CD4-positive, alpha-beta T cell treated with Interleukin-4 for 1 hour (primary cell): ENCODE results near the gene MUC4.
"Not testable (repeated sequence)": the region's sequence is repeated elsewhere in the genome, so short reads cannot be mapped to it uniquely, and the experiment has no call there.

Experiments used
- DNase-seq, 2 donors: peaks; one replicate each; pipeline ENCODE4 v3.0.0-alpha.2; 2020 to 2022

MUC4 gene

DNA sequence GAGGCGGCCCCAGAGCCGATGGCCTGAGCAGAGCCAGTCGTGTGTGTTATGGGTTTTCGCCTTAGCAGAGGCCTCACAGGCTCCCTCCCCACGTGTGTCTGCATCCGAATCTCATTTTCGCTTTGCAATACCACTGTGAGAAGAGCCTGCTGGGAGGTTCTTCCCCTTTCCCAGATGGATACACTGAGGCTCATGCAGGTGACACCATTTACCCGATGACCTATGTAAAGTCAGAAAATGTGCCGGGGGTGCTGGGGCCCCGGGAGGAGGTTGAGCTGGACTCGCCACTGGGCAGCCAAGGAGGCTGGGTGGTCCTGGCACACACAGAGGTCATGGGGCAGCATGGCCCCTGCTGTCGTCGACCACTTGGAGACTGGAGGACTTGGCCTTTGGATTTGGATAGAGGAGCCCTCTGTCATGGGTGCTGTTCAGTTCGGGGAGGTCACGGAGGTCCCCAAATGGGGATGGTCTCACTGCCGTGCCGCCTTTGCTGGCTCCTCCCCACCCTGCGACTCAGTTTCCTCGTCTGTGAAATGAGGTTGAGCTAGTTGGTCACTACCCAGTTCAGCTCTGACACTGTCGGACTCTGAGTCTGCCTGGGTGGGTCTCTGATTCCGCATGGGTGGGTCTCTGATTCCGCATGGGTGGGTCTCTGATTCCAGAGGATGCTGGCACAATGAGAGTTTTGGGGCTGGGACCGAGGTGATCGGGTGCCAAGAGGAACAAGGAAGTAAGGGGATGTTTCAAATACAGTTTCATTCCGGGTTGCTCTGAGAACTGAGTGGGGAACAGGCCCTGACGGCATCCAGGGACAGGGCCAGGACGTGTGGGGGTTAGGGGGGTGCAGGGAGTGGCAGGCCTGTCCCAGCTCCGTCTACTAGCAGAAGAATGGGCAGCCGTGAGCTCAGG lies 23.2 kb upstream of the MUC4 start:
- DNase-seq = no peak

DNA sequence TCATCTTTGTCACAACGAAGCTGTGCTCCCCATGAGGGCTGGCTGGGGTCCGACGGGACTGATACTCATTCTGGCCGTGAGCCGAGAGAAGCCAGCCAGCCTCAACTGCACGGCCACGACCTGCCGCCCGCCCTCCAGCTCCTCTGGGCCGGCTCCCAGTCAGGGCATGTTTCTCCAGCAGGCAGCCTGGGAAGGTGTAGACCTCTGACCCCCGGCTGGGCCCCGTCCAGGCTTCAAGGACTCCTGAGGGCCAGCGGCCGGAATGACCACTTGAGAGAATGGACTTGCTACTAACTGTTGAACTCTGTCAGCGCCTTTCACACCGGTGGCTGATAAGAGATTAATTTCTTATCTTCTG lies 18.1 kb upstream of the MUC4 start:
- no peak for DNase-seq

DNA sequence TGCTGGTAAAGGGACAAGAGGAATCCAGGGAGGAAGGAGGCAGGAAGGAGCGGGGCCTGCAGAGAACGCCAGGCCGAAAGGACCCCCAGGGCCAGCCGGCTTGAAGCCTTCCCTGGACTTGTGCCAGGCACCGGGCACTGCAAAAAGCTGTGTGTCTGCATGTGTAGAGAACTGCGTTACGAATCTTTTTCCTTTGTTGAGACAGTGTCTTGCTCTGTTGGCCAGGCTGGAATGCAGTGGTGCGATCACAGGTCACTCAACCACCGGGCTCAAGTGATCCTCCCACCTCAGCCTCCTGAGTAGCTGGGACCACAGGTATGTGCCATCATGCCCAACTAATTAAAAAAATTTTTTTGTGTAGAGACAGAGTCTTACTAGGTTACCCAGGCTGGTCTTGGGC lies 17.0 kb upstream of the MUC4 start:
- DNase-seq = no peak

DNA sequence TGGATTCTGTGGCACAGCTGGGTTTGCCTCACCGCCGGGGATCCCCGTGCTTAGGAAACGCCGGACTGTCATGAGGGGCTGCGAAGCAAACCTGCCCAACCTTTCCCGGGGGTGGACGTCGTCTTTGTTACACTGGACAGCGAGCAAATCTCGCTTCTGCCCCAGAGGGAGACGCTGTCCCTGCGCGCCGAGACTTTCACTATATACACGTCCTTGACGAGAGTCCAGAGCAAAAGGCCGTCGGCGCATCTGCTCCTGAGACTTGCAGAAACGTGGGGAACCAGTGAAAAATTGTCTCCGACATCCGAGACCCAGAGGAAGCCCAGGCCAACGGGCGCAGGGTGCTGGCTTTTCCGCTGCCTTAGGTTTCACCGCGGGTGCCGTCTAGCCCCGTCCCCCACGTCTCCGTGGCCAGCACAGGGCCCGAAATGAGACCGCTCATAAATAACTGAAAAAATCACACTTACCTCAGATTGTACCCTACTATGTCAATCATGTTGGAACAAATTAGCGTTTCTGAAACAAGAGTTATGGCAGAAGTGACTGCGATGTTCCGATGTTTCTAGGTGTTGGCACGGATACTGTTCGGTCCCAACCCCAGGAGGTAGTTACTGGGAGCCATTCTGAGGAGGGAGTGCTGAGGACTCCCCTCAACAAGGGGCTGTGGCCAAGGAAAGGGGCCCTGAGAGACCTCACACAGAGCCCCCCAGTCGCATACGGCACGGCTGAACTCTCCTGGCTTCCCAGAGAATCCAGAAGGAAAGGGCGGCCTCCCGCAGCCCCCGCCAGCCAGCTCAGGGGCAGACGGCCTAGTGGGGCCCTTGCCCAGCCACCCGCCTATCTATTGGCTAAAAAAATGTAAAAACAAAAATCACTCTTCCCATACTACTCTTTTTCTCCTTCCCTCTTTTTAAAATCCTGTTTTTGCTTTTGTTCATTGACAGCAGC lies 14.4 kb upstream of the MUC4 start:
- DNase-seq = no peak

DNA sequence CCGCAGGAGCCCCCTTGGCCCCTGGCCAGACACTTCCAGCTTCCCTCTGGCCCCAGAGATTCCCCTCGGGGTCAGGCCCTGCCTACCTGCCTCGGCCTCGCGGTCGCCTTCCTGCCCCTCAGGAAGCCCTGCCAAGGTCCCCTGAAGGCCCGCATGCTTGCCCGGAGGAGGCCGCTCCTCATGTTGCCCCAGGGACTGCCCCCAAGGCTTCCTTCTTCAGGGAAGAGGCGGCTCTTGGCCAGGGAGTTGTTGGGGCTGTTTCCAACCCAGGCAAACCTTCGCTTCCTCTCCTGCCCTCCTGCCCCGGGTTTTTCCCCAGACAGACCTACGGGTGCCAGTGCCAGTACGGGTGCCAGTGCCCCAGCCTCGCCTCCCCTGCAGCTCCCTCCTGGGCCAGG lies 13.5 kb upstream of the MUC4 start:
- DNase-seq = no peak

DNA sequence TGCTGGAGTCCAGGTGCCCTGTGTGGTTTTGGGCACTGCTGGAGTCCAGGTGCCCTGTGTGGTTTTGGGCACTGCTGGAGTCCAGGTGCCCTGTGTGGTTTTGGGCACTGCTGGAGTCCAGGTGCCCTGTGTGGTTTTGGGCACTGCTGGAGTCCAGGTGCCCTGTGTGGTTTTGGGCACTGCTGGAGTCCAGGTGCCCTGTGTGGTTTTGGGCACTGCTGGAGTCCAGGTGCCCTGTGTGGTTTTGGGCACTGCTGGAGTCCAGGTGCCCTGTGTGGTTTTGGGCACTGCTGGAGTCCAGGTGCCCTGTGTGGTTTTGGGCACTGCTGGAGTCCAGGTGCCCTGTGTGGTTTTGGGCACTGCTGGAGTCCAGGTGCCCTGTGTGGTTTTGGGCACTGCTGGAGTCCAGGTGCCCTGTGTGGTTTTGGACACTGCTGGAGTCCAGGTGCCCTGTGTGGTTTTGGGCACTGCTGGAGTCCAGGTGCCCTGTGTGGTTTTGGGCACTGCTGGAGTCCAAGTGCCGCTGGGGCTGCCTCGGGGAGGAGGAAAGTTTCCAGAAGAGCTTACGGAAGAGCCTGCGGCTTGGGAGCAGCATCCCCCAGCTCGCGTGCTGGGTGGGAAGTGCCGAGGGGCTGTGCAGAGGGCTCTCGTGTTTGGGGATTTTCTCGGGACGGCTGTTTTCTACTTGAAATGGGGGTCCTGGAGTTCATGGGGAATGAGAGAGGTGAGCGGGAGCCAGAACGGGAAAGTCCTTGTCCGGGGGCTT lies 12.9 kb upstream of the MUC4 start:
- not testable (repeated sequence) for DNase-seq

DNA sequence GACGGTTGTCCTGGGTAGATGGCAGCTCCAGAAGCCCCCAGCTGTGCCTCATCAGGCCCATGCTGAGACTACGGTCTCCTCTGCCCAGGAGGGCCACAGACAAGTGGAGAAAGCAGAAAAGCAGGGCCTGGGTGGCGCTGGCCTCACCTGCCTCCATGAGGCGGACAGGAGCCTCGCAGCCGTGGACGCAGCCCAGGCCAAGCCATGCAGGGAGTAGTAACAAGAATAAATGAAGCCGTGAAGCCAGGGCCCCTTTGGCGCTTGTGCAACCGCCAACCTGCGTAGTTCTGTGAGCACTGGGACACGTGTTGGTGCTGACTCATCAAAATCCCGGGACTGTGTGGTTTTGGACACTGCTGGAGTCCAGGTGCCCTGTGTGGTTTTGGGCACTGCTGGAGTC lies 12.3 kb upstream of the MUC4 start:
- DNase-seq = no peak

DNA sequence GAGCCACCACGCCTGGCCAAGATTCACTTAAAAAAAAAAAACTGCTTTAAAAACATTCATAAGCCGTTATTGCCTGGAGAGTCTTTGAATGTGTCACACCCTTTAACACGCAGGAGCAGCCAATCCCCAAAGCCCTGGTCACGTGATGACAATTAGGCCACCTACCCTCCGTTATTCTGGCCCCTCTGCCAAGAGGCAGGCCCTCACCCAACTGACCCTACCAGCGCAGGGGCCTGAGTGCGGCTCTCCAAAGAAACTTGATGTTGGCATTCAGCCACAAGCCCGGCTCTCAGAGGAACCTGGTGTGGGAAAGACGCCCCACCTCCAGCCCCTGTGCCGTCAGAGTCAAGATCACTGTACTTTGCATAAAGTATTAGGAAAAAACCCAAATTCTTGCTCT lies 11.6 kb upstream of the MUC4 start:
- DNase-seq = no peak

DNA sequence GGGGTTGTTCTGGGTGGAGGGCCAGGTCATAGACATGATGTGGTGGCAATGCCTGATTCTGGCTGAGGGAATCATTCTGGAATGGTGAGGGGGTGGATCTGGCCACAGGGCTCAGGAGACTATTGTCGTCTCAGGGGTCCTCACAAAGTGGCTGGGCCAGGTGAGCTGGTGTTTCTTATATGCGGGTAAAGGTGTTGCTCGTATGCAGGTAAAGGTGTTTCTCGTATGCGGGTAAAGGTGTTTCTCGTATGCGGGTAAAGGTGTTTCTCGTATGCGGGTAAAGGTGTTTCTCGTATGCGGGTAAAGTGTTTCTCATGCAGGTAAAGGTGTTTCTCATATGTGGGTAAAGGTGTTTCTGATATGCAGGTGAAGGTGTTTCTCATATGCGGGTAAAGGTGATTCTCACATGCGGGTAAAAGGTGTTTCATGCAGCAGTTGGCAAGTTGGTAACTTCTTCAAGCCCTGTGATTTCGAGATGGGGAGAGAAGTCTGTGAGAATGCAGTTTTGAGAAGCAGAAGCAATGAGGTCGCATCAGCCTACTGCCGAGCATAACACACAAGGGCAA lies 10.5 kb upstream of the MUC4 start:
- DNase-seq = no peak

DNA sequence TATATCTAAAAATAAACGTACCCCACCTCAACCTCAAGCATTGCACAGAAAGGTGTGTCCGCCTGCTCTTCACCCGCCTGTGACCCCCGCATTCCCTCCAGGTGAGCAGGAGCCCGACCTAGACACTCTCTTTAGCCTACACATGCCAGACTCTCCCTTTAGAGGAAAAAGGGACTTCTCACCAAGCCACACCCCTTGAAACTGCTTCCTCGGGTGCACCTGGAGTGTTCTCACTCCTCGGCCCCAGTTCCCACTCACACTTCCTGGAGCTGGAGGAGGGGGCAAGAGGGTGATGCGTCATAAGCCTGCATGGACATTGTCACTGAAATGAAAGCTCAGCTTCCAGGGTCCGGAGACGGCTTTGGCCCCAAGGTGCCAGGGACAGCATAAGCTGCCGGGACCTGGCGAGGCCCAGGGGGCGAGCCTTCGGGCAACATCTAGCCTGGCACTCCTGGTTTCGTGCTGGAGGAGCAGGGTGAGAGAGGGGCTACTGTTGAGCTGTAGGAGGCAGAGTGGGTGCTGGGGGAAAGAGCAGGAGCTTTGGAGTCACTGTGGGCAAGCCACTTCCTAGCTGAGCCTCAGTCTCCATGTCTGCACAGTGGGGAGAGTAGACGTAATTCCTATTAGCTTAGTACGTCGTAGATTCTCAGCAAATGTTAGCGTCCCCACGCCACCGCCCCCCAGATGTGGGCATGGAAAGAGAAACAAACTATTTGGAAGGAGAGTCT lies 9.8 kb upstream of the MUC4 start:
- DNase-seq = no peak

DNA sequence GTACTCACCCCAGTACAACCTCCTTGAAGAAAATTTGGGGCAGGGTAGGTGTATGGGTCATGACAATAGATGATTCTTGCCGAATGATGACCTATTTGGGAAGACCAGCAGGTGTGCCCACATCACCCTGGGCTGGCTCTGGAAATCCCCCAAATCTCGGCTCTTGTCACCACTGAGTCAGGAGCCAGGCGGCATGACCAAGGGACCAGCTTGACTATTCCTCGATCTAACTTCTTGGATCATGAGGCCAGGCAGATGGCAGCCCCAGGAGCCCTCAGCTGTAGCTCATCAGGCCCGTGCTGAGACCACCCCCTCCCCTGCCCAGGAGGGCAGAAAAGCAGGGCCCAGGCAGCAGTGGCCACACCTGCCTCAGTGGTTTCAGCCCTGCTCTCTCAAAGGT lies 9.2 kb upstream of the MUC4 start:
- no peak for DNase-seq

DNA sequence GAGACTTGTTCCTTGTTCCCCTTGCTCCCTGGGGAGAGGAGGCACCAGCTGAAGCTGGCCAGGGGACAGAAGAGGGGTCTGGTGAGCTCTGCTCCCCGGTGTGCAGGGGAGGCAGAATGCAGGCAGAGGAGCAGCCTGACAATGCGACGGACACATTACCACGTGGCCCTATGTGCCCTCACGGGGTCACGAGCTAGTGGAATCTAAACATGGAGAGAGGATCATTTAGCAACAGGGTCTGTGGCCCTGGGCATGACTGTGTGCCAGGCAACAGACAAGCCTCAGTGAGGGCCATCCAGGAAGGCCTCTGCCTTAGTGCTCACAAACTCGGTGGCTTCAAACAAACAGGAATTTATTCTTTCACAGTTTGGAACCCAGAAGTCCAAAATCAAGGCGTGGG lies 8.5 kb upstream of the MUC4 start:
- DNase-seq = no peak

DNA sequence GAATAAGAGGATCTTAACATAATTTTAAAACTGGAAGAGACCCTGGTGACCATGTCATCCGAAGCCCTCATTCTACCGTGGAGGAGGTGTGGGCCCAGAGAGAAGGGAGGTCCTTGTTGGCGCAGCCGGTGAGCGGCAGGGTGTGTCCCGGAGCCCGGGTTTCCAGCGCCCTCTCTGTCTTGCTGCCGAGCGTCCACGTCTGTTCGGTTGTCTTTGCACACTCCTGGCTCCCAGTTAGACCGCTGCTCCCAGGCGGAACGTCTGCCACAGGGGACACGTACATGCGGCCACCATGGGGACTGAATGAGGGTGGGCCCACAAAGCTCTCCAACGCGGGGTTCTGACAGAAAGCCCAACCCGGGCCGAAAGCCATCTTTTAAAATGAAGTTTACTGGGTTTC lies 6.6 kb upstream of the MUC4 start:
- no peak for DNase-seq

DNA sequence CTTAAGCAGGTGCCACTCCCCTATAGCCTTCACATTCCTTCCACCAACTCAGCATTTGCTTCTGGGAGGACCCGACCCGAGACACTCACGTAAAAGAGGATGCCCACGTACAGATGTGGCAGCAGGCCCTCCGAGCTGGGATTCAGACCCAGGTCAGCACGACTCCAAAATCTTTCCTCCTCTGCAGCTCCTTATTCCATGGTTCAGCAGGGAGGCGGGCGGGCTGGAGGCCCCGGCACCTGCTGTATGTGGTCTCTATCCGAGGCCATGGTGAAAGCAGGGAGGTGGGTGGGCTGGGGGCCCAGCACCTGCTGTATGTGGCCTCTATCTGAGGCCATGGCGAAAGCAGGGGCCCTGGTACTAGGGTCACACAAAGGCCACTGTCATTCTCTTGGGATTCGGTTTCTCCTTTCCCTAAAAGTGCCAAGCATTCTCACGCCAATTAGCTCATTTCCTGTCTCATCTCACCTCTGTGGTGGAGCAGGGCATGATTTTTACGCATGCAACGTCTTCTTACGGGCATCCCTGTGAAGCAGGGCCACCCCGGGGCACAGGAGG lies 5.9 kb upstream of the MUC4 start:
- no peak for DNase-seq

DNA sequence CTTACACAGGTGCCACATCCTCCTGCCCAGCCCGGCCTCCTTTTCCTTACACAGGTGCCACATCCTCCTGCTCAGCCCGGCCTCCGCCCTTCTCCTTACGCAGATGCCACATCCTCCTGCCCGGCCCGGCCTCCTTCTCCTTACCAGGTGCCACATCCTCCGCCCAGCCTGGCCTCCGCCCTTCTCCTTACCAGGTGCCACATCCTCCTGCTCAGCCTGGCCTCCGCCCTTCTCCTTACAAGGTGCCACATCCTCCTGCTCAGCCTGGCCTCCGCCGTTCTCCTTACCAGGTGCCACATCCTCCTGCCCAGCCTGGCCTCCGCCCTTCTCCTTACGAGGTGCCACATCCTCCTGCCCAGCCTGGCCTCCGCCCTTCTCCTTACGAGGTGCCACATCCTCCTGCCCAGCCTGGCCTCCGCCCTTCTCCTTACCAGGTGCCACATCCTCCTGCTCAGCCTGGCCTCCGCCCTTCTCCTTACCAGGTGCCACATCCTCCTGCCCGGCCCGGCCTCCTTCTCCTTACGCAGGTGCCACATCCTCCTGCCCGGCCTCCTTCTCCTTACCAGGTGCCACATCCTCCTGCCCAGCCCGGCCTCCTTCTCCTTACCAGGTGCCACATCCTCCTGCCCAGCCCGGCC lies 4.7 kb upstream of the MUC4 start:
- not testable (repeated sequence) for DNase-seq

DNA sequence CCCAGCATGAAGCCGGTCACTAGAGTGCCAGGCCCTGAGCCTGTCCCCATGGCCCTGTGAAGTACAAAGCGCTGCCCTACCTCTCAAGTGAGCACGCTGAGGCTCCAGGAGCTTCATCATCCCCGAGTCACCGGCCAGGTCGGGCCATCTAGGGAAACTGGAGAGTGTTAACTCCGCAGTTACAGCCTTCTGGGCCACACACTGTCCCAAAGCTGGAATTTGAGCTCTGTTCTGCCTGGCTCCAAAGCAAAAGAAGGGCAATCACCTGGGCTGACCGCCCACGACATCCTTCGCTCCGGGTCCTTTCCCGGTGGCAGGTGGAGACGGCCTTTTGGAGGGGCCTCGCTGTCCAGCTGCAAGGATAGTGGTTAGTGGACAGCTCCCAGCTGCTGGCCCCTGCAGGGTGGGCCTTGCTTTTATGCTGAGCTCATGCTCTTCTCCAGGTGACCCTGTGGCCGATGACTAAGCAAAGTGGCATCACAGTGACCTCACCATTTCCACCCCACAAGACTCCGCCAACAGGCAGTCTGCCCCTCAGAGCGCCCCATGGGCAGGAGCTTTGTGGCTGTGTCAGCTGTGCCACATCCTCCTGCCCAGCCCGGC lies 3.5 kb upstream of the MUC4 start:
- DNase-seq = no peak

DNA sequence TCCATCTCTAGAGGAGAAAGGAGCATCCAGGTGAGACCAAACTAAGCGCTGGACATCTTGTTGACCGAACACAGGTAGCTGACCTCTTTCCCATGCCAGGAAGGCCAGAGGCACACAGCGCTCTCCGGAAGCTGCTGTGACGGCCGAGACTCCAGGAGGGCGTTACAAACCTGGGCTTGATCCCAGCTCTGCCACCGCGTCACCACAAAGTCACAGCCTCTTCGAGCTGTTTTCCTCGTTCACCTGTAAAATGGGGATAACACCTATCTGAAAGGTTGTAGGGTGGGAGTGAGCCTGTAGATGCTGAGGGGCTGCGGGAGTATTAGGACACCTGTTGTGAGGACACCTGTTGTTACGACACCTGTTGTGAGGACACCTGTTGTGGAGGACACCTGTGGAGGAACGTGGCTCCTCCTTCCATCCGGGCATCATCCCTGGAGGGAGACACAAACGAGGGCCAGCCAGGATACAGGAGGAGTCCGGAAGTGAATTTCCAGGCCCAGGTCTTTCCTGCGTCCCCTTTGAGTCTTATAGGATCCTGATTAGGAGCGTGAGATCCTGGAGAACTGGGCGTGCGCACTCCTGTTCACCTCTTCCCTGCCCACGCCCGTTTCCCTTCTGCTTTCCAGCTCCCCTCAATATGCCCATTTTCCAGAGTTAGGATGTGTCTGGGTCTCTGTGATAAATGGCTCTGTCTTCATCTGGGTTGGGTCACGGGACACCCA lies 2.3 kb upstream of the MUC4 start:
- DNase-seq = no peak

DNA sequence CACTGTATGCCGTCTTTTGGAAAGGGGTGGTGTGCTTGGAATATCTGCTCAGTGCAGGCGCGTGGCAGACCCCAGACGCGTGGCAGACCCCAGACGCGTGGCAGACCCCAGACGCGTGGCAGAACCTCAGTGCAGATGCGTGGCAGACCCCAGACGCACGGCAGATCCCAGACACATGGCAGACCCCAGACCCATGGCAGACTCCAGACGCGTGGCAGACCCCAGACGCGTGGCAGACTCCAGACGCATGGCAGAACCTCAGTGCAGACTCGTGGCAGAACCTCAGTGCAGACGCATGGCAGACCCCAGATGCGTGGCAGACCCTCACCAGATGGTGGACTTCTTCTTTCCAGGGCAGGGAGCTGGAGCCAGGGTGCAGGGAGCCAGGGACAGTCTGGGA lies 637 bp upstream of the MUC4 start:
- DNase-seq = no peak

DNA sequence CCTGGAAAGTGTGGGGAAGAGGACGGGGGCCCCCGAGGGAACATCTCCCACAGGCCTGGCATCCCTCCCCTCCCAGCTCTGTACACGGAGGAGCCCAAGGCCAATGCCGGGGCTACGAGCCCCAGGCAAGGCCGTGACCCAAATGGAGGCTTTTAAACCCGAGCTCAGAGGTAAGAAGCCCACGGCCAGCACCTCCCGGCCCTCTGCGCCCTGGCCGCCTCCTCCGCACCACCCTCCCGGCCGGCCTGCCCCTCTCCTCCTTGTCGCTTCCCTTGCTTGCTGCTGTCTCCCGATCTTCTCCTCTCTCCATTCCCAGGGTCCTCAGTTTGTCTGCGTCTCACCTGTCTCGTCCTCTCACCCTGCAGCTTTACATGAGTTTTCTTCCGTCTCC lies 1.3 kb downstream of the MUC4 start:
- no peak for DNase-seq

DNA sequence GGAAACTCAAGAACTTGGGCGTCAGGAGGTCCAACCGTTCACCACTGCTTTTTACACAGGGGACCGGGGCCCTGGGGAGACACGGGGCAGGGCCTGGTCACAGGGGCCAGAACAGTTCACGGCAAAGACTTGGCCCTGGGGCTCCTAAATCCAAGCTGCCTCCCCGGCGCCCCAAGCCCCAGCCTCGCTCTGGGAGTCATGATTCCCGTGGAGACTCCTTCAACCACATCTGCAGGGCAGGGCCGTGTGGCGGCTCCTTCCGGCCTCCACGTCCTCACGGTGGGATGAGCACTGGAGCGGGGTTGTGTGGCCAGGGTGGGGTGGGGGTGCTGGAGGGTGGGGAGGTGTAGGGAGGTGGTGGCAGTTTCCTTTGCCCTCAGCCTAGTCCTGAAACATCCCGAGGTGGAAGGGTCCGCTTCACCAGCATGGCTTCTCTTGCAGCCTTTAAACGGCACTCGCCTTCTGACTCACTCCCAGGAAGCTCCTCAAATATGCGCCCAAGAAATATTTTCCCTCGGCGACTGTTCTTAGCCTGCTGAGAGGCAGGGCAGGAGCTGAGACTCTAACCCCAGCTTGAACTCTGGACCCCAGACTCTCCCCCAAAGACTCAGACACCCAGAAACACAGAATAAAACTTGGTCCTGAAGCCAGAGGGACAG lies 1.8 kb downstream of the MUC4 start:
- DNase-seq = no peak
